GM08714 (cell line): ENCODE measurements around the gene NEK10.

Experiments
- H3K4me3 ChIP-seq: fragments of 200-500 bp; sonication (Bioruptor generic); 2 replicates; pipeline ENCODE4 v1.5.1; 2014; ENCODE audit warnings: mild to moderate bottlenecking, low read length, inconsistent platforms
- ZNF274 ChIP-seq: IDR thresholded peaks from 2 replicates; pipeline ENCODE4 v1.6.1; 2012; ENCODE audit warnings: mild to moderate bottlenecking, low read depth, low read length

NEK10 gene

GRCh38 chr3:27081992-27082607, 287.1 kb downstream of the NEK10 start:
- no peak overlapping the region for H3K4me3 ChIP-seq
- TF ChIP-seq ZNF274: no peak

GRCh38 chr3:27081566-27081965, 287.6 kb downstream of the NEK10 start:
- TF ChIP-seq ZNF274: no peak
- no peak overlapping the region for H3K4me3 ChIP-seq

GRCh38 chr3:27080258-27080525, 289.0 kb downstream of the NEK10 start:
- TF ChIP-seq ZNF274: no peak

GRCh38 chr3:27079427-27080257, 289.5 kb downstream of the NEK10 start:
- H3K4me3 ChIP-seq: no peak overlapping the region
- TF ChIP-seq ZNF274: no peak

More at GRCh38 chr3:27080258-27080525, 289.0 kb downstream of the NEK10 start:
- no peak overlapping the region for H3K4me3 ChIP-seq

- no peak overlapping the region for H3K4me3 ChIP-seq
- no peak for TF ChIP-seq ZNF274
Measured at GRCh38 chr3:27078246-27078913, 290.8 kb downstream of the NEK10 start.

- no peak for TF ChIP-seq ZNF274
- H3K4me3 ChIP-seq: no peak overlapping the region
Measured at GRCh38 chr3:27076815-27077630, 292.2 kb downstream of the NEK10 start.

GRCh38 chr3:27074914-27075313, 294.3 kb downstream of the NEK10 start:
- no peak for TF ChIP-seq ZNF274
- no peak overlapping the region for H3K4me3 ChIP-seq

GRCh38 chr3:27073912-27074311, 295.3 kb downstream of the NEK10 start:
- no peak for TF ChIP-seq ZNF274
- H3K4me3 ChIP-seq: no peak overlapping the region

- TF ChIP-seq ZNF274: no peak
- no peak overlapping the region for H3K4me3 ChIP-seq
Measured at GRCh38 chr3:27072810-27073651, 296.2 kb downstream of the NEK10 start.

- TF ChIP-seq ZNF274: no peak
- no peak overlapping the region for H3K4me3 ChIP-seq
Measured at GRCh38 chr3:27060336-27060735, 308.8 kb downstream of the NEK10 start.
